Dermis blood vessel endothelial cell (primary cell): ENCODE measurements around the gene ZNF75A. TPM values are rescaled to one million over a fixed set of nuclear protein-coding genes. Genes with fewer than 3 reads are reported as not detected.

ENCODE experiments used
- total RNA-seq: library from RNA; depleted of rRNA; stranded (reverse); fragments of >200 nt; gene quantifications from 2 replicates; pipeline ENCODE4 v1.2.3, GENCODE V29; 2014

Gene ZNF75A
- total RNA-seq, 1 donor from 2014 or later = 23.5 TPM

Other genes starting within 250 kb of the ZNF75A start
- 29.5 and 133 TPM in 2 replicates for gene IL32, start 239.9 kb upstream of the ZNF75A start, total RNA-seq
- not detected in 2 replicates for gene ZSCAN10, start 206.2 kb upstream of the ZNF75A start, total RNA-seq
- 26.2 and 30.2 TPM in 2 replicates for gene ZNF205, start 192.9 kb upstream of the ZNF75A start, total RNA-seq
- gene ZNF213, start 170.5 kb upstream of the ZNF75A start, total RNA-seq = 6.6 and 14.6 TPM in 2 replicates
- not detected in 2 replicates for gene OR1F1, start 117.3 kb upstream of the ZNF75A start, total RNA-seq
- gene ZNF200, start 70.3 kb upstream of the ZNF75A start, total RNA-seq = 11.2 and 11.6 TPM in 2 replicates
- under 0.01 and 0.05 TPM in 2 replicates for gene MEFV, start 48.9 kb upstream of the ZNF75A start, total RNA-seq
- 57.5 and 59.4 TPM in 2 replicates for gene ZNF263, start 22.0 kb upstream of the ZNF75A start, total RNA-seq
- gene TIGD7, start 67 bp upstream of the ZNF75A start, total RNA-seq = 2.4 and 3.4 TPM in 2 replicates
- gene OR2C1, start 50.4 kb downstream of the ZNF75A start, total RNA-seq = not detected in 2 replicates
- 12.4 and 12.6 TPM in 2 replicates for gene ZSCAN32, start 95.5 kb downstream of the ZNF75A start, total RNA-seq
- gene ZNF174, start 95.7 kb downstream of the ZNF75A start, total RNA-seq = 6.4 and 8.0 TPM in 2 replicates
- 2.4 and 3.7 TPM in 2 replicates for gene ZNF597, start 138.0 kb downstream of the ZNF75A start, total RNA-seq
- gene NAA60, start 138.2 kb downstream of the ZNF75A start, total RNA-seq = 19.9 and 22.8 TPM in 2 replicates
- not detected in 2 replicates for gene C16orf90, start 190.0 kb downstream of the ZNF75A start, total RNA-seq
- 12.1 and 17.3 TPM in 2 replicates for gene CLUAP1, start 195.5 kb downstream of the ZNF75A start, total RNA-seq